Measurements from ENCODE around the gene MSANTD4.
"Not testable (repeated sequence)": the region's sequence is repeated elsewhere in the genome, so short reads cannot be mapped to it uniquely, and the experiment has no call there.

Gene MSANTD4

GRCh38 chr11:106021967-106022794, at the start of gene MSANTD4:
MSANTD4 (minus strand) TSS chr11:106022240; CDS start chr11:106010917, 11,323 bp downstream.
- DNase-seq = peak; percentile 94

DNA sequence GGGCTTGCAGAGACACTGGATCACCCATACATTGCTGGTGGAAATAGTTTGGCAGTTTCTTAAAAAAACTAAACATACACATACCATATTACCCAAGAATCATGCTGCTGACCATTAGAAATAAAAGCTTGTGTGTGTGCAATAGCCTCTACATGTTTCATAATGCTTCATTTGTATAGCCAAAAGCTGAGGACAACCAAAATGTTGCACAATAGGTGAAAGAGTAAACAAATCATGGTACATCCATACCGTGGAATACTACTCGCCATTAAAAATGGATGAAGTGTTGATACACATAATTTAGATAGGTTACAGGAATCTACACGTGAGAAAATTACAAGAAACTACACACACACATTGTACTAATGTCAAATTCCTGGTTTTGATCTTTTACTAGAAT, 48.6 kb upstream of the MSANTD4 start:
- DNase-seq = no peak

GRCh38 chr11:106063009-106063408, 41.0 kb upstream of the MSANTD4 start:
- DNase-seq = no peak

DNA sequence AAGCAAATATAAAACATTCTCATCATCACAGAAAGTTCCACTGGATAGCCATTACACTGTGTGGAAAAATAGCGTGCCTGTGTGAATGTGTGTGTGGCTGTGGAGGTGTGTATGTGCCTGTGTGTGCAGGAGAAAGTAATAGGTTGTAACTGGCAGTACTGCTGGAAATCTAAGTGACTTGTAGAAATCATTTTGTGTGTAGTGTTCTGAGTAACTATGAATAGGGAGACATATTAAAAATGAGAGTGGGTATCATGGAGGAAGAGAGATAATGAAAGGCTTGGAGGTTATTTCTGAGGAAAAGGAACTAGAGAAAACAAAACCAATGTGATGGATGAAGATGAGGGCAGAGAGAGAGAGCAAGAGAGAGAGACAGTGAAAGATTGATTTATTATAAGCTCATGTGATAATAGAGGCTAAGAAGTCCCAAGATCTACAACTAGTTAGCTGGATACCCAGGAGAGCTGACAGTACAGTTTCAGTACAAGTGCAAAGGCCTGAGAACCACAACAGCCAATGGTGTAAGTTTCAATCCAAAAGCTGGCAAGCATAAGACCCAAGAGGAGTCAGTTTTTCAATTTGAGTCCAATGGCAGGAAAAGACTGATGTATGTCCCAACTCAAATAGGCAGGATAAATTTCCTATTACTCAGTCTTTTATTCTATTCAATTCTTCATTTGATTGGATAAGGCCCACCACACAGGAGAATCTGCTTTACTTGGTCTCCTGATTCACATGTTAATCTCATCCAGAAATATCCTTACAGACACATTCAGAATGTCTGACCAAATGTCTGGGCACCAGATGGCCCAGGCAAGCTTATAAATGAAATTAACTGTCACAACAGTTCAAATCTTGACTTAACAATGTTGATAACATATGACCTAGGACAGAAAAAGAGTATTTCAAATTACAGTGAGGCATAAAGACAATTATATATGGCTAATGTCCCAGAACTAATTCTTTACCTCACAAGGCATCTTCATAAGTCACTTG, 40.2 kb upstream of the MSANTD4 start:
- no peak for DNase-seq

DNA sequence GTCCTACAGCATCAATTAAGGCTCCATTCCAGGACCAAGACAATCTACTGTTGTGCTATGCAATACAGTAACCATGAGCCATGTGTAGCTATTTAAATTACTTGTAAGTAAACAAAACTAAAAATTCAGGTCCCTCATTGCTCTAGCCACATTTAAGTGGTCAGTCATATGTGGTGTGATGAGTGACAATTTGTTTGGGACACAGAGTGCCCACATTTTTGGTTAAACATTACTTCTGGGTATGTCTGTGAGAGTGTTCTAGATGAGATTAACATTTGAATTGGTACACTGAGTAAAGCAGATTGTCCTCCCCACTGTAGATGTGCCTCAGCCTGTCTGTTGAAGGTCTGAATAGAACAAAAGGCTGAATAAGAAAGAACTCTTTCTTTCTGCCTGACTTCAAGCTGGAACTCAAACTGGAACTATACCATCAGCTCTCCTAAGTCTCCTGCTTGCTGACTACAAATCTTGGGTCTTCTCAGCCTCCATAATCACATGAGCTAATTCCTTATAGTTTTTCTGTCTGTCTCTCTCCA, 39.3 kb upstream of the MSANTD4 start:
- no peak for DNase-seq

DNA sequence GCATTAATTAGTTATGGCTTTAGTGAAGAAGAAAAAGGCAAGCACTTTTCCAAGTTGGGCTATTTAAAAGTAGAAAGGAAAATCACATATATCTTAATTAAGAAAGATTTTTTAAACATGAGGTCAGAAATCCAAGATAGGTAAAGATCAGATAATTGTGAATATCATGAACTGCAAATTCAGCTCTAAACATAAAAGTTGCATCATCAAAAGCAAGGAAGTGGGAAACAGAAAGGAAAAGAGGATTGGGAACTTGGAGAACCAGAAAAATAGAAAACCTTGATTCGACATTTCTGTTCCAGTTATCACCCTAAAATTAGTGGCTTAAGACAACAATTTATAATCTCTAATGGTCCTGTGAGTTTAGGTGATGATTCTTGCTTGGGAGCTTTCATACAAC, 37.6 kb upstream of the MSANTD4 start:
- DNase-seq = no peak

GRCh38 chr11:106058377-106058776, 36.3 kb upstream of the MSANTD4 start:
- DNase-seq = not testable (repeated sequence)

- no peak for DNase-seq
Observed at GRCh38 chr11:106051103-106051502, 29.1 kb upstream of the MSANTD4 start.

DNA sequence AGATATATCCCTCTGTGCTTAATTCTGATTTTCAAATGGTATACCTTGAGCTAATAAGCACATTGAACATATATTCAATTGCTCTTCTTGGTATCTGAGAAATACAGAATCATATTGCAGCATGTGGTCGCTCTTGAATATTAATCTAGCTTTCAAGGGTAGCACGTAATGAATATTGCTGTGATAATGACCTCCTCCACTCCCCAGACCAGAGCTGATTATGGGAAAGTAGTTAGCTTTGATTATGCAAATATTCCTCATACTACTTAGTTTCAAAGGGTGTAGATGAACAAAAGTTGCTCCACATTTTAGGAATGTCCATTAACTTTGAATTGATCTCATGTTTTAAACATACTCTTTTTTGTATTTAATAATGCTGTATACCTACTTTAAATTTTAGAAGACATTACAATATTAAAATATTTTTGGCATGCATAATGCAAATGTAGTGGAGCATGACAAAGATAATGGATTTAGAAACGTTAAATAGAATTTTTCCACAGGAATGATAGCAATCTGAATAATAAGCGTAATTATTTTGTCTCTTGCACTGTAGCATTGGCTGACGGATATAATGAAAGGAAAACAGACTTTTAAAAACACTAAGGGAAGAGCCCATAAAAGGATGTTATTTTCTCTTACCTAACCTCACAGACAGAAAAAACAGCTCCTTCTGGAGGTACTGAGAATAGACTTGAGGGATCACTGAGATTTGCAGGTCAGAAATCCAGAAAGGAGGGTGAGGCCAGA, 27.9 kb upstream of the MSANTD4 start:
- DNase-seq = no peak

GRCh38 chr11:106047631-106048030, 25.6 kb upstream of the MSANTD4 start:
- DNase-seq = no peak

DNA sequence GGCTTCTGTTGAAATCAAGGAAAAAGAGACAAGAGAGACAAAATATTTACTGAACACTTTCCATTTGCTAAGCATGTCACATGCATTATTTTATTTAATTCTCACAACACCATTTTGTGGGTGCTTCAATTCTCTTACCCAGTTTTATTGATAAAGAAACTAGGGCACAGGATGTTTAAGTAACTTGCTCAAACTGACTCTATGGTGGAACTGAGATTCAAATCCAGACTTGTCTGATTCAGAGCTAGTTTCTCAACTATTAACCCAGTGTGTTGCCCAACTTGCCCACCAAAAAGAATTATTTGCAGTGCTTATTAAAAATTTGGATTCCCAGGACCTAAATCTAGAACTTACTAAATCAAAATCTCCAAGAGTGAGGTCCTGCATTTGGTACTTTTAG, 21.5 kb upstream of the MSANTD4 start:
- no peak for DNase-seq

DNA sequence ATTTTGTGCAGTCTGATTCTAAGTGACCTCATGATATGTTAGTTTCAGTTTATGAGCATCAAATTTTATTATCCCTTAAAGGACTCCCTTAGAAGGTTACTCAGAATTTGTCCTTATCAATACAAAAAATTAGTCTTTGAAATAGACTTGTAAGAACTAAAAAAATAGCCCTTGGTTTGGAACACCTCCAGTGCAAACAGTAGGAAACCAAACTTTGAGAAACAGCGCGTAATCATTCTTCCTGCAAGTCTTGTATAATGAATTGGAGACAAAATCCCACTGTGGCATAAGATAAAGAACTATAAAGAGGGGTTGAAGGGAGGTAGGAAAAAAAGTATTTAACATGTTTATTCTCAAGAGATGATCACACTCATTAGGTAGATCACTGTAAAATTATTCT, 10.8 kb upstream of the MSANTD4 start:
- no peak for DNase-seq

DNA sequence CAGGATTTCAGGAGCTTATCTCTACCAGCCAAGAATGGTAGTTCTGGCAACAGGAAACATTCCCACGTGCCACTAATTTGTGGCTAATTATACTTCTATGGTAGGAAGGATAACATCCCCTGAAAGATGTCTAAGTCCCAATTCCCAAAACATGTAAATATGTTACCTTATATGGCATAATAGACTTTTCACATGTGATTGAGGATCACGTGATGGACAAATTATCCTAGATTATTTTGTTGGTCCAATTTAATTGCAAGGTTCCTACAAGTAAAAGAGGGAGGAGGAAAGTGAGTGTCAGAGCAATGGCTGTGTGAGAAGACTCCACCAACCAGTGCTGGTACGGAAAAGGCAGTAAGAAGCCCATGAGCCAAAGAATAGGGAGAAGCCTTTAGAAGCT, 9.9 kb upstream of the MSANTD4 start:
- no peak for DNase-seq

GRCh38 chr11:106031202-106031810, 9.3 kb upstream of the MSANTD4 start:
- DNase-seq = no peak

- no peak for DNase-seq
Observed at GRCh38 chr11:106030609-106031008, 8.6 kb upstream of the MSANTD4 start.

- no peak for DNase-seq
Observed at GRCh38 chr11:106022795-106023275, 795 bp upstream of the MSANTD4 start.

GRCh38 chr11:106021181-106021966, 666 bp downstream of the MSANTD4 start:
- DNase-seq = no peak

- DNase-seq = no peak
Observed at GRCh38 chr11:106017093-106017492, 4.9 kb downstream of the MSANTD4 start.

- DNase-seq = no peak
Observed at GRCh38 chr11:106015066-106015465, 7.0 kb downstream of the MSANTD4 start.

GRCh38 chr11:106014620-106015019, 7.4 kb downstream of the MSANTD4 start:
- DNase-seq = no peak

DNA sequence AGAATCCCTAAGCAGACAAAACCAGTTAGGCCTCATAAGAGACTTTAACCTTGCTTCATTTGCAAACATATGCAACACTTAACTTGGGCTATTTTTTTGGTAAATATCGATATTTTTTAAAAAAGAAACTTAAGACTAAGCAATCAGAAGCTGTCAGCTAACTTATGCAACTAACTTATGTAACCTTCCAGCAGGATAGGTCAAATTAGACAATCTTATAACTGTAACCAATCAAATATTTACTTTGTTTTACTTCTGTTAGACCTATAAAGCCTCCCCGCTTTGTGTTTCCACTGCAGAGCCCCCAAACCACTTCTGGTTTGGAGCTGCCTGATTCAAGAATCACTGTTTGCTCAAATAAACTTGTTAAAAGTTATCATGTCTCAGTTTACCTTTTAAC, 8.0 kb downstream of the MSANTD4 start:
- DNase-seq = no peak
